GM18909 (cell line): ENCODE results near the gene PFDN4.
"Not testable (repeated sequence)": the region's sequence is repeated elsewhere in the genome, so short reads cannot be mapped to it uniquely, and the experiment has no call there.

Source experiments
- ATAC-seq: cut with Tn5 transposase; IDR thresholded peaks from one replicate; pipeline ENCODE4 v1.9.1; 2021; ENCODE audit warnings: mild to moderate bottlenecking; ENCODE audit not compliant: unreplicated experiment, poor library complexity

Gene PFDN4

GRCh38 chr20:54262671-54263070 lies 54.8 kb downstream of the PFDN4 start:
- no peak for ATAC-seq

GRCh38 chr20:54263116-54263690 lies 55.3 kb downstream of the PFDN4 start:
- no peak for ATAC-seq

GRCh38 chr20:54265791-54266190 lies 57.9 kb downstream of the PFDN4 start:
- not testable (repeated sequence) for ATAC-seq

GRCh38 chr20:54266844-54267243 lies 59.0 kb downstream of the PFDN4 start:
- no peak for ATAC-seq

GRCh38 chr20:54267483-54268003 lies 59.7 kb downstream of the PFDN4 start:
- ATAC-seq: no peak

GRCh38 chr20:54268941-54269340 lies 61.1 kb downstream of the PFDN4 start:
- ATAC-seq: no peak
